NCI-H2171 (cell line): ENCODE data around the gene CFAP77.
"Not testable (repeated sequence)": the region's sequence is repeated elsewhere in the genome, so short reads cannot be mapped to it uniquely, and the experiment has no call there.

Experiments
- DNase-seq: peaks from one replicate; lab custom pipeline; 2025; lab: John Stamatoyannopoulos, UW

The CFAP77 gene

GRCh38 chr9:132409828-132410528 is at the start of gene CFAP77:
Gene CFAP77 (plus strand): TSS chr9:132410211. CDS start chr9:132410272, 61 bp downstream.
- DNase-seq: peak; percentile 36

GRCh38 chr9:132364068-132364467 is 45.9 kb upstream of the CFAP77 start:
- no peak for DNase-seq

GRCh38 chr9:132365986-132366385 is 44.0 kb upstream of the CFAP77 start:
- no peak for DNase-seq

- DNase-seq: no peak
These were observed 43.5 kb upstream of the CFAP77 start for GRCh38 chr9:132366481-132366880.

- DNase-seq: no peak
These were observed 42.2 kb upstream of the CFAP77 start for GRCh38 chr9:132367613-132368313.

GRCh38 chr9:132369421-132369820 is 40.6 kb upstream of the CFAP77 start:
- no peak for DNase-seq

- DNase-seq: no peak
These were observed 39.4 kb upstream of the CFAP77 start for GRCh38 chr9:132370592-132370991.

GRCh38 chr9:132372177-132373095 is 37.6 kb upstream of the CFAP77 start:
- DNase-seq: no peak

- DNase-seq: not testable (repeated sequence)
These were observed 32.2 kb upstream of the CFAP77 start for GRCh38 chr9:132377769-132378168.

- DNase-seq: not testable (repeated sequence)
These were observed 31.6 kb upstream of the CFAP77 start for GRCh38 chr9:132378416-132378815.

GRCh38 chr9:132381966-132382541 is 28.0 kb upstream of the CFAP77 start:
- no peak for DNase-seq

GRCh38 chr9:132383462-132383883 is 26.5 kb upstream of the CFAP77 start:
- DNase-seq: no peak

GRCh38 chr9:132384376-132384775 is 25.6 kb upstream of the CFAP77 start:
- no peak for DNase-seq

GRCh38 chr9:132387133-132387532 is 22.9 kb upstream of the CFAP77 start:
- DNase-seq: no peak

GRCh38 chr9:132390966-132391365 is 19.0 kb upstream of the CFAP77 start:
- DNase-seq: no peak

GRCh38 chr9:132391449-132391848 is 18.6 kb upstream of the CFAP77 start:
- DNase-seq: no peak

- no peak for DNase-seq
These were observed 14.5 kb upstream of the CFAP77 start for GRCh38 chr9:132395560-132395959.

GRCh38 chr9:132401824-132402223 is 8.2 kb upstream of the CFAP77 start:
- DNase-seq: no peak

- DNase-seq: no peak
These were observed 5.7 kb upstream of the CFAP77 start for GRCh38 chr9:132404228-132404881.

GRCh38 chr9:132406554-132407122 is 3.4 kb upstream of the CFAP77 start, which contains the start of gene TTF1:
Gene TTF1 (minus strand): TSS chr9:132406840. CDS start chr9:132402821, 4,019 bp downstream.
- peak; percentile 96 for DNase-seq

- DNase-seq: no peak
These were observed 2.8 kb upstream of the CFAP77 start for GRCh38 chr9:132407196-132407595.
